NCI-H446 treated with DMSO at 0.1 percent for 48 hours (cell line): Measurements from ENCODE around the gene HOXD4.

Source experiments
- DNase-seq: peaks from one replicate; lab custom pipeline; 2025; lab: John Stamatoyannopoulos, UW

HOXD4 gene

GRCh38 chr2:176156807-176157498, 5.6 kb downstream of the HOXD4 start, which contains the start of gene HOXD3:
HOXD3 (plus strand) TSS chr2:176157307; CDS start chr2:176169115, 11,808 bp downstream.
- peak; percentile 17 for DNase-seq

GRCh38 chr2:176157499-176158185, 6.3 kb downstream of the HOXD4 start:
- DNase-seq = peak; percentile 22

- no peak for DNase-seq
Measured at GRCh38 chr2:176158186-176158591, 6.8 kb downstream of the HOXD4 start.

GRCh38 chr2:176158855-176159662, 7.7 kb downstream of the HOXD4 start:
- no peak for DNase-seq

GRCh38 chr2:176159663-176160250, 8.4 kb downstream of the HOXD4 start:
- no peak for DNase-seq

- DNase-seq = no peak
Measured at GRCh38 chr2:176160251-176160985, 9.1 kb downstream of the HOXD4 start.

GRCh38 chr2:176160986-176161824, 9.9 kb downstream of the HOXD4 start:
- DNase-seq = no peak

- DNase-seq = no peak
Measured at GRCh38 chr2:176161825-176162626, 10.7 kb downstream of the HOXD4 start.

- DNase-seq = no peak
Measured at GRCh38 chr2:176162911-176163671, 11.7 kb downstream of the HOXD4 start.

- DNase-seq = no peak
Measured at GRCh38 chr2:176163672-176164056, 12.3 kb downstream of the HOXD4 start.

GRCh38 chr2:176164201-176164600, 12.9 kb downstream of the HOXD4 start:
- no peak for DNase-seq

- no peak for DNase-seq
Measured at GRCh38 chr2:176164611-176165369, 13.4 kb downstream of the HOXD4 start.

- DNase-seq = no peak
Measured at GRCh38 chr2:176165370-176166050, 14.2 kb downstream of the HOXD4 start.

- DNase-seq = no peak
Measured at GRCh38 chr2:176166272-176166671, 14.9 kb downstream of the HOXD4 start.

- no peak for DNase-seq
Measured at GRCh38 chr2:176167398-176167797, 16.0 kb downstream of the HOXD4 start.

- no peak for DNase-seq
Measured at GRCh38 chr2:176169181-176169580, 17.8 kb downstream of the HOXD4 start.

GRCh38 chr2:176169711-176170110, 18.4 kb downstream of the HOXD4 start:
- DNase-seq = no peak
